ENCODE measurements around the gene RABL3.

DNA sequence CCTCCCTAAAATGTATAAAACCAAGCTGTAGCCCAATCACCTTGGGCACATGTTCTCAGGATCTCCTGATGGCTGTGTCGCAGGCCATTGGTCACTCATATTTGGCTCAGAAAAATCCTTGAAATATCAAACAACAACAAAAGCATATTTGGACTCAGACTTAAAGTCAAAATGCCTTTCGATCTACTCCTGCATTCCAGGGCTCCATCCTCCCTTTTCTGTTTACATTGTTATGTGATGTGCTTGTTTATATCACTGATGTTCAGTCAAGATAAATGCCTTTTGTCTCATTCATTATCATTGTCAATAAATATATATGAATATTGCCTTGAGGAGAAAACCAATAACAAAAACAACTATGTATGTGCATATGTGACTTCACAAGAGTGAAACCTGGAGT lies 92.0 kb downstream of the RABL3 start:
- TF ChIP-seq, protein P1, sequence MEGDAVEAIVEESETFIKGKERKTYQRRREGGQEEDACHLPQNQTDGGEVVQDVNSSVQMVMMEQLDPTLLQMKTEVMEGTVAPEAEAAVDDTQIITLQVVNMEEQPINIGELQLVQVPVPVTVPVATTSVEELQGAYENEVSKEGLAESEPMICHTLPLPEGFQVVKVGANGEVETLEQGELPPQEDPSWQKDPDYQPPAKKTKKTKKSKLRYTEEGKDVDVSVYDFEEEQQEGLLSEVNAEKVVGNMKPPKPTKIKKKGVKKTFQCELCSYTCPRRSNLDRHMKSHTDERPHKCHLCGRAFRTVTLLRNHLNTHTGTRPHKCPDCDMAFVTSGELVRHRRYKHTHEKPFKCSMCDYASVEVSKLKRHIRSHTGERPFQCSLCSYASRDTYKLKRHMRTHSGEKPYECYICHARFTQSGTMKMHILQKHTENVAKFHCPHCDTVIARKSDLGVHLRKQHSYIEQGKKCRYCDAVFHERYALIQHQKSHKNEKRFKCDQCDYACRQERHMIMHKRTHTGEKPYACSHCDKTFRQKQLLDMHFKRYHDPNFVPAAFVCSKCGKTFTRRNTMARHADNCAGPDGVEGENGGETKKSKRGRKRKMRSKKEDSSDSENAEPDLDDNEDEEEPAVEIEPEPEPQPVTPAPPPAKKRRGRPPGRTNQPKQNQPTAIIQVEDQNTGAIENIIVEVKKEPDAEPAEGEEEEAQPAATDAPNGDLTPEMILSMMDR (IDR thresholded peaks at IDR 0.05; ENCODE audit: low read depth, low read length) = no peak
- no peak for TF ChIP-seq EZH2phosphoT487 (IDR thresholded peaks at IDR 0.05; ENCODE audit: low read depth)

Data from OCI-LY3 (cell line).